Neutrophil (primary cell): Measurements from ENCODE around the gene FHOD3.

ENCODE experiments used
- H3K27ac ChIP-seq: fragments of 200-600 bp; sonication (generic); 2 replicates; pipeline ENCODE4 v1.5.1; 2016; ENCODE audit warnings: mild to moderate bottlenecking, moderate library complexity
- H3K27me3 ChIP-seq: fragments of 200-600 bp; sonication (generic); 2 replicates; pipeline ENCODE4 v1.6.0; 2016; ENCODE audit warnings: mild to moderate bottlenecking
- H3K36me3 ChIP-seq: fragments of 200-600 bp; sonication (generic); 2 replicates; pipeline ENCODE4 v1.5.1; 2017
- H3K4me1 ChIP-seq, 2 experiments: fragments of 200-600 bp in 1 of 2; sonication (generic) in 1 of 2; 1 replicate in 1 of 2; 2 replicates in 1 of 2; pipeline versions ENCODE4 v1.5.1 to v1.6.1; 2013 to 2016; ENCODE audit warnings: low read depth in 1 of 2, low read length in 1 of 2, mild to moderate bottlenecking in 1 of 2, moderate library complexity in 1 of 2; ENCODE audit not compliant: control insufficient read depth in 1 of 2, insufficient read depth in 1 of 2
- H3K4me3 ChIP-seq, 2 experiments: fragments of 200-600 bp in 1 of 2; sonication (generic) in 1 of 2; 1 replicate in 1 of 2; 2 replicates in 1 of 2; pipeline ENCODE4 v1.5.1; 2013 to 2016; ENCODE audit warnings: low read depth in 1 of 2, low read length in 1 of 2, mild to moderate bottlenecking in 1 of 2, moderate library complexity in 1 of 2
- H3K9me3 ChIP-seq: fragments of 200-600 bp; sonication (generic); 2 replicates; pipeline ENCODE4 v1.5.1; 2016
- CTCF ChIP-seq: fragments of 200-600 bp; sonication (generic); IDR thresholded peaks from 2 replicates; pipeline ENCODE4 v1.5.1; 2016; ENCODE audit warnings: antibody characterized with exemption

The FHOD3 gene

GRCh38 chr18:36326771-36327170, 29.3 kb downstream of the FHOD3 start:
- Histone ChIP-seq H3K4me1 (no peaks in the 10 kb centered on the region), H3K27me3 (peaks cover 29% of the 10 kb centered on the region), H3K9me3 (no peaks in the 10 kb centered on the region), H3K36me3 (no peaks in the 10 kb centered on the region), H3K4me3 (no peak overlapping the region), H3K27ac (no peak overlapping the region)
- no peak for TF ChIP-seq CTCF

GRCh38 chr18:36327352-36328316, 30.1 kb downstream of the FHOD3 start:
- H3K27me3 ChIP-seq: peaks cover 26% of the 10 kb centered on the region
- H3K4me1 ChIP-seq: no peaks in the 10 kb centered on the region
- H3K9me3 ChIP-seq: no peaks in the 10 kb centered on the region
- H3K36me3 ChIP-seq: no peaks in the 10 kb centered on the region
- no peak overlapping the region for H3K4me3 ChIP-seq
- TF ChIP-seq CTCF: no peak
- H3K27ac ChIP-seq: no peak overlapping the region

- no peak for TF ChIP-seq CTCF
- Histone ChIP-seq H3K36me3 (no peaks in the 10 kb centered on the region), H3K27ac (no peak overlapping the region), H3K4me1 (no peaks in the 10 kb centered on the region), H3K9me3 (no peaks in the 10 kb centered on the region), H3K27me3 (peaks cover 18% of the 10 kb centered on the region), H3K4me3 (no peak overlapping the region)
Measured at GRCh38 chr18:36328385-36328858, 30.9 kb downstream of the FHOD3 start.

- H3K9me3 ChIP-seq: no peaks in the 10 kb centered on the region
- no peak for TF ChIP-seq CTCF
- no peak overlapping the region for H3K27ac ChIP-seq
Measured at GRCh38 chr18:36328916-36329315, 31.4 kb downstream of the FHOD3 start.

GRCh38 chr18:36329684-36330434, 32.3 kb downstream of the FHOD3 start:
- no peak overlapping the region for H3K27ac ChIP-seq
- H3K4me1 ChIP-seq: no peaks in the 10 kb centered on the region
- H3K27me3 ChIP-seq: peaks cover 14% of the 10 kb centered on the region
- TF ChIP-seq CTCF: no peak
- H3K4me3 ChIP-seq: no peak overlapping the region
- no peaks in the 10 kb centered on the region for H3K36me3 ChIP-seq
- no peaks in the 10 kb centered on the region for H3K9me3 ChIP-seq

More at GRCh38 chr18:36328916-36329315, 31.4 kb downstream of the FHOD3 start:
- no peaks in the 10 kb centered on the region for H3K4me1 ChIP-seq
- no peaks in the 10 kb centered on the region for H3K36me3 ChIP-seq
- no peak overlapping the region for H3K4me3 ChIP-seq
- peaks cover 14% of the 10 kb centered on the region for H3K27me3 ChIP-seq
